ENCODE measurements around the gene SMIM1. TPM values are rescaled to one million over a fixed set of nuclear protein-coding genes. Genes with fewer than 3 reads are reported as not detected.
"Not testable (repeated sequence)": the region's sequence is repeated elsewhere in the genome, so short reads cannot be mapped to it uniquely, and the experiment has no call there.

Gene SMIM1
- polyA plus RNA-seq, 3 donors = 1.1 to 2.7 (median 1.4) TPM

DNA sequence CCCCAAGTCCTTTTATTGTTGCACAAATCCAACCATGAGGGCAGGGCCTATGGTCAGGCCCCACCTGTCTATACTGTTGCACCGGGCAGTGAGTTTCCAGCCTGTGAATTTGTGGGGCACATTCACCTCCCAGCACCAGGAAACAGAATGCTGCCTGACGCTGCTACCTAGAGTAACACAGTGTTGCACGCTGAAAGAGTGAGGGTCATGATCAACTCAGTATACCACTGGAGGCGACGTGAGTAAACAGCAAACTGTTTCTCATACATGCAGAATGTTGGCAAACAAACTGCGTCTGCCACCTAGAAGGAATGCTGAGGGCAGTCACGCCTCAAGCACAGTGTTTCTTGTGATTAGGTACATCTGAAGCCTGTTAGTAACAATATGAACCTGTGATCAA, 37.1 kb downstream of the SMIM1 start:
- H2AFZ ChIP-seq (ENCODE audit: insufficient read depth, low read depth, low read length, poor library complexity, severe bottlenecking) = no peak overlapping the region
- intact Hi-C loops (cut with micrococcal nuclease) = no loop called here
- H3K36me3 Mint-ChIP-seq = peaks cover 6% of the 10 kb centered on the region in 2 donors
- peaks cover 0 to 8% of the 10 kb centered on the region in 2 donors for H3K9me3 ChIP-seq (replicated peaks in 1 of 2; ENCODE audit: control insufficient read depth in 1 of 2, insufficient read depth in 1 of 2, low read length in 2 of 2)
- no peak for DNase-seq
- peaks cover 3 to 20% (median 16%) of the 10 kb centered on the region in 7 donors for H3K9me3 Mint-ChIP-seq
- no peaks in the 10 kb centered on the region for H3K4me1 ChIP-seq (ENCODE audit: control insufficient read depth in 1 of 2, insufficient read depth in 2 of 2, low read length in 2 of 2)
- peaks cover 3 to 9% of the 10 kb centered on the region in 2 donors for H3K36me3 ChIP-seq (replicated peaks in 1 of 2; ENCODE audit: control insufficient read depth in 1 of 2, insufficient read depth in 2 of 2, low read length in 2 of 2)
- no peaks in the 10 kb centered on the region for H3K27me3 ChIP-seq (ENCODE audit: control insufficient read depth in 2 of 2, insufficient read depth in 2 of 2, low read length in 2 of 2)
- H3K9ac ChIP-seq (ENCODE audit: insufficient read depth, low read length, poor library complexity, severe bottlenecking) = no peak overlapping the region
- no peaks in the 10 kb centered on the region for H3K4me1 Mint-ChIP-seq
- peaks cover 4 to 10% (median 8%) of the 10 kb centered on the region in 3 donors for H3K27me3 Mint-ChIP-seq (ENCODE audit: low read depth in 3 of 3)
- H3K4me2 ChIP-seq (replicated peaks; ENCODE audit: extremely low read depth, low read length, poor library complexity, severe bottlenecking) = no peak overlapping the region
- TF ChIP-seq CTCF (IDR thresholded peaks at IDR 0.05) = no peak
- H3K27ac Mint-ChIP-seq = no peak overlapping the region
- H4K20me1 ChIP-seq (ENCODE audit: insufficient read depth, low read length) = no peaks in the 10 kb centered on the region
- 84% methylated on average over 3 of the region's 7 CpGs for WGBS (ENCODE audit: insufficient coverage)
- no peak overlapping the region for H3K4me3 Mint-ChIP-seq
- H3K79me2 ChIP-seq (ENCODE audit: insufficient read depth, low read length) = no peaks in the 10 kb centered on the region
- no peak overlapping the region for H3K27ac ChIP-seq (ENCODE audit: low read depth in 1 of 2, low read length in 2 of 2)
- H3K4me3 ChIP-seq (replicated peaks in 1 of 3; ENCODE audit: low read depth in 2 of 3, low read length in 3 of 3) = no peak overlapping the region

GRCh38 chr1:3810149-3810761, 37.7 kb downstream of the SMIM1 start:
- H3K4me3 ChIP-seq (replicated peaks in 1 of 3; ENCODE audit: low read depth in 2 of 3, low read length in 3 of 3); H3K79me2 ChIP-seq (ENCODE audit: insufficient read depth, low read length); H4K20me1 ChIP-seq (ENCODE audit: insufficient read depth, low read length); H3K9me3 ChIP-seq (replicated peaks in 1 of 2; ENCODE audit: control insufficient read depth in 1 of 2, insufficient read depth in 1 of 2, low read length in 2 of 2); H3K27ac ChIP-seq (ENCODE audit: low read depth in 1 of 2, low read length in 2 of 2); H3K27me3 ChIP-seq (ENCODE audit: control insufficient read depth in 2 of 2, insufficient read depth in 2 of 2, low read length in 2 of 2); H3K4me3 Mint-ChIP-seq; H3K27ac Mint-ChIP-seq; H3K4me1 Mint-ChIP-seq; H3K27me3 Mint-ChIP-seq (ENCODE audit: low read depth in 3 of 3); intact Hi-C loops (cut with micrococcal nuclease); H3K4me2 ChIP-seq (replicated peaks; ENCODE audit: extremely low read depth, low read length, poor library complexity, severe bottlenecking); H2AFZ ChIP-seq (ENCODE audit: insufficient read depth, low read depth, low read length, poor library complexity, severe bottlenecking); DNase-seq; H3K9ac ChIP-seq (ENCODE audit: insufficient read depth, low read length, poor library complexity, severe bottlenecking); H3K4me1 ChIP-seq (ENCODE audit: control insufficient read depth in 1 of 2, insufficient read depth in 2 of 2, low read length in 2 of 2): not testable (repeated sequence)
- WGBS (ENCODE audit: insufficient coverage) = 79% methylated on average over 1 of the region's 9 CpGs
- Mint-ChIP-seq H3K36me3 (peaks cover 11% of the 10 kb centered on the region in 2 donors), H3K9me3 (peaks cover 3 to 20% (median 16%) of the 10 kb centered on the region in 7 donors)
- H3K36me3 ChIP-seq (replicated peaks in 1 of 2; ENCODE audit: control insufficient read depth in 1 of 2, insufficient read depth in 2 of 2, low read length in 2 of 2) = peaks cover 8 to 14% of the 10 kb centered on the region in 2 donors
